Neural cell (in vitro differentiated cells): Measurements from ENCODE around the gene CDSN.

ENCODE experiments used
- EP300 ChIP-seq: fragments of 450-650 bp; conservative IDR thresholded peaks from 2 replicates; pipeline ENCODE4 v1.6.1; 2014; ENCODE audit warnings: antibody characterized with exemption, mild to moderate bottlenecking, moderate library complexity; ENCODE audit not compliant: poor library complexity, severe bottlenecking
- EZH2 ChIP-seq: fragments of 200-600, 300-800 bp; shearing (Covaris generic), sonication (generic); IDR thresholded peaks from 2 replicates; pipeline ENCODE4 v1.6.1; 2014; ENCODE audit warnings: antibody characterized with exemption, low read length, borderline replicate concordance, mild to moderate bottlenecking; ENCODE audit not compliant: insufficient read depth, poor library complexity, severe bottlenecking
- MXI1 ChIP-seq: fragments of 450-650 bp; conservative IDR thresholded peaks from 2 replicates; pipeline ENCODE4 v1.6.1; 2014; ENCODE audit warnings: antibody characterized with exemption, mild to moderate bottlenecking; ENCODE audit not compliant: poor library complexity, severe bottlenecking
- POLR2AphosphoS5 ChIP-seq: IDR thresholded peaks from 2 replicates; pipeline ENCODE4 v1.6.1; 2012
- RAD21 ChIP-seq: fragments of 450-650 bp; conservative IDR thresholded peaks from 2 replicates; pipeline ENCODE4 v1.6.1; 2014; ENCODE audit warnings: antibody characterized with exemption, mild to moderate bottlenecking, moderate library complexity
- TAF1 ChIP-seq: IDR thresholded peaks from 2 replicates; pipeline ENCODE4 v1.6.1; 2012; ENCODE audit warnings: low read depth
- TF ChIP-seq, protein P1 (sequence below): fragments of 450-650 bp; IDR thresholded peaks from 2 replicates; pipeline ENCODE4 v1.5.1; 2014; ENCODE audit warnings: antibody characterized with exemption, mild to moderate bottlenecking, moderate library complexity; ENCODE audit not compliant: poor library complexity, severe bottlenecking
- TF ChIP-seq, protein P2 (sequence below): IDR thresholded peaks from 2 replicates; pipeline ENCODE4 v1.6.1; 2012; ENCODE audit warnings: borderline replicate concordance

DNA sequence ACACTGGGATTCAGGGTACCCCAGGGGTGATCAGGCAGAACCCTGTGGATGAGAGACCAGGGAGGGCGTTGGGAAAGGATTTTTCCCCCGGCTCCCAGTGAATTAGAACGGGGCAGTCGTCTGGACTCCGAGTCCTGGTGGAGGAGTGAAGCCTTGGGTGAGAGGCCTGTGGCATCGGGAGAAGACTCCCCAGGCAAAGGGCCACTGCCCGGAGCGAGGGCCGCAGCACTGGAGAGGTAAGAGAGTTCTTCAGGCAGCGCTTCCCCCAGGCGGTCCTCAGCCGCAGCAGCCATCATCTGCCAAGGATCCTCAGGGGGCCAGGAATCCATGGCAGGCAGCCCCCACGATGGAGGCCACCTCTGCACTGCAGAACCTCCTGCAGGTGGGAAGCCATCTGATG lies 8.5 kb downstream of the CDSN start:
- TF ChIP-seq, protein P1, sequence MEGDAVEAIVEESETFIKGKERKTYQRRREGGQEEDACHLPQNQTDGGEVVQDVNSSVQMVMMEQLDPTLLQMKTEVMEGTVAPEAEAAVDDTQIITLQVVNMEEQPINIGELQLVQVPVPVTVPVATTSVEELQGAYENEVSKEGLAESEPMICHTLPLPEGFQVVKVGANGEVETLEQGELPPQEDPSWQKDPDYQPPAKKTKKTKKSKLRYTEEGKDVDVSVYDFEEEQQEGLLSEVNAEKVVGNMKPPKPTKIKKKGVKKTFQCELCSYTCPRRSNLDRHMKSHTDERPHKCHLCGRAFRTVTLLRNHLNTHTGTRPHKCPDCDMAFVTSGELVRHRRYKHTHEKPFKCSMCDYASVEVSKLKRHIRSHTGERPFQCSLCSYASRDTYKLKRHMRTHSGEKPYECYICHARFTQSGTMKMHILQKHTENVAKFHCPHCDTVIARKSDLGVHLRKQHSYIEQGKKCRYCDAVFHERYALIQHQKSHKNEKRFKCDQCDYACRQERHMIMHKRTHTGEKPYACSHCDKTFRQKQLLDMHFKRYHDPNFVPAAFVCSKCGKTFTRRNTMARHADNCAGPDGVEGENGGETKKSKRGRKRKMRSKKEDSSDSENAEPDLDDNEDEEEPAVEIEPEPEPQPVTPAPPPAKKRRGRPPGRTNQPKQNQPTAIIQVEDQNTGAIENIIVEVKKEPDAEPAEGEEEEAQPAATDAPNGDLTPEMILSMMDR: no peak
- TF ChIP-seq RAD21: no peak
- no peak for TF ChIP-seq POLR2AphosphoS5
- TF ChIP-seq, protein P2, sequence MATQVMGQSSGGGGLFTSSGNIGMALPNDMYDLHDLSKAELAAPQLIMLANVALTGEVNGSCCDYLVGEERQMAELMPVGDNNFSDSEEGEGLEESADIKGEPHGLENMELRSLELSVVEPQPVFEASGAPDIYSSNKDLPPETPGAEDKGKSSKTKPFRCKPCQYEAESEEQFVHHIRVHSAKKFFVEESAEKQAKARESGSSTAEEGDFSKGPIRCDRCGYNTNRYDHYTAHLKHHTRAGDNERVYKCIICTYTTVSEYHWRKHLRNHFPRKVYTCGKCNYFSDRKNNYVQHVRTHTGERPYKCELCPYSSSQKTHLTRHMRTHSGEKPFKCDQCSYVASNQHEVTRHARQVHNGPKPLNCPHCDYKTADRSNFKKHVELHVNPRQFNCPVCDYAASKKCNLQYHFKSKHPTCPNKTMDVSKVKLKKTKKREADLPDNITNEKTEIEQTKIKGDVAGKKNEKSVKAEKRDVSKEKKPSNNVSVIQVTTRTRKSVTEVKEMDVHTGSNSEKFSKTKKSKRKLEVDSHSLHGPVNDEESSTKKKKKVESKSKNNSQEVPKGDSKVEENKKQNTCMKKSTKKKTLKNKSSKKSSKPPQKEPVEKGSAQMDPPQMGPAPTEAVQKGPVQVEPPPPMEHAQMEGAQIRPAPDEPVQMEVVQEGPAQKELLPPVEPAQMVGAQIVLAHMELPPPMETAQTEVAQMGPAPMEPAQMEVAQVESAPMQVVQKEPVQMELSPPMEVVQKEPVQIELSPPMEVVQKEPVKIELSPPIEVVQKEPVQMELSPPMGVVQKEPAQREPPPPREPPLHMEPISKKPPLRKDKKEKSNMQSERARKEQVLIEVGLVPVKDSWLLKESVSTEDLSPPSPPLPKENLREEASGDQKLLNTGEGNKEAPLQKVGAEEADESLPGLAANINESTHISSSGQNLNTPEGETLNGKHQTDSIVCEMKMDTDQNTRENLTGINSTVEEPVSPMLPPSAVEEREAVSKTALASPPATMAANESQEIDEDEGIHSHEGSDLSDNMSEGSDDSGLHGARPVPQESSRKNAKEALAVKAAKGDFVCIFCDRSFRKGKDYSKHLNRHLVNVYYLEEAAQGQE: no peak
- no peak for TF ChIP-seq EP300
- TF ChIP-seq MXI1: no peak
- TF ChIP-seq TAF1: no peak
- no peak for TF ChIP-seq EZH2
